ENCODE measurements around the gene SLC37A3.

DNA sequence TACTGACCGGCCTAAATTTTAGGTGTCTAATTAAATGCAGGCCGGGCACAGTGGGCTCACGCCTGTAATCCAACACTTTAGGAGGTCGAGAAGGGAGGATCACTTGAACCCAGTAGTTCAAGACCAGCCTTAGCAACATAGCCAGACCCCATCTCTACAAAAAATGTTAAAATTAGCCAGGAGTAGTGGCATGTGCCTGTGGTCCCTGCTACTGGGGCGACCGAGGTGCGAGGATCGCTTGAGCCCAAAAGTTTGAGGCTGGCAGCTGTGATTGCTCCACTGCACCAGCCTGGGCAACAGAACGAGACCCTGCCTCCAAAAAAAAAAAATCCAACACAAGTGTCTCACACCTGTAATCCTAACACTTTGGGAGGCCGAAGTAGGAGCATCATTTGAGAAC is 491 bp upstream of the SLC37A3 start:
- no peak for TF ChIP-seq POLR2A (IDR thresholded peaks at IDR 0.05)
- TF ChIP-seq, protein P1, sequence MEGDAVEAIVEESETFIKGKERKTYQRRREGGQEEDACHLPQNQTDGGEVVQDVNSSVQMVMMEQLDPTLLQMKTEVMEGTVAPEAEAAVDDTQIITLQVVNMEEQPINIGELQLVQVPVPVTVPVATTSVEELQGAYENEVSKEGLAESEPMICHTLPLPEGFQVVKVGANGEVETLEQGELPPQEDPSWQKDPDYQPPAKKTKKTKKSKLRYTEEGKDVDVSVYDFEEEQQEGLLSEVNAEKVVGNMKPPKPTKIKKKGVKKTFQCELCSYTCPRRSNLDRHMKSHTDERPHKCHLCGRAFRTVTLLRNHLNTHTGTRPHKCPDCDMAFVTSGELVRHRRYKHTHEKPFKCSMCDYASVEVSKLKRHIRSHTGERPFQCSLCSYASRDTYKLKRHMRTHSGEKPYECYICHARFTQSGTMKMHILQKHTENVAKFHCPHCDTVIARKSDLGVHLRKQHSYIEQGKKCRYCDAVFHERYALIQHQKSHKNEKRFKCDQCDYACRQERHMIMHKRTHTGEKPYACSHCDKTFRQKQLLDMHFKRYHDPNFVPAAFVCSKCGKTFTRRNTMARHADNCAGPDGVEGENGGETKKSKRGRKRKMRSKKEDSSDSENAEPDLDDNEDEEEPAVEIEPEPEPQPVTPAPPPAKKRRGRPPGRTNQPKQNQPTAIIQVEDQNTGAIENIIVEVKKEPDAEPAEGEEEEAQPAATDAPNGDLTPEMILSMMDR (IDR thresholded peaks at IDR 0.05), result no peak
